Lower leg skin (tissue), 3 donors: Measurements from ENCODE around the gene ERC2.

Experiments
- POLR2A ChIP-seq, 2 donors: fragments of 450-650 bp; IDR thresholded peaks; one replicate each; pipeline ENCODE4 v1.6.1; 2016 to 2017; ENCODE audit warnings: antibody characterized with exemption in 2 of 2, mild to moderate bottlenecking in 1 of 2, moderate library complexity in 1 of 2
- TF ChIP-seq, protein P1 (sequence below), 3 donors: fragments of 450-650 bp; IDR thresholded peaks; one replicate each; pipeline ENCODE4 v1.5.1; 2016; ENCODE audit warnings: antibody characterized with exemption in 3 of 3, mild to moderate bottlenecking in 3 of 3, moderate library complexity in 2 of 3

DNA sequence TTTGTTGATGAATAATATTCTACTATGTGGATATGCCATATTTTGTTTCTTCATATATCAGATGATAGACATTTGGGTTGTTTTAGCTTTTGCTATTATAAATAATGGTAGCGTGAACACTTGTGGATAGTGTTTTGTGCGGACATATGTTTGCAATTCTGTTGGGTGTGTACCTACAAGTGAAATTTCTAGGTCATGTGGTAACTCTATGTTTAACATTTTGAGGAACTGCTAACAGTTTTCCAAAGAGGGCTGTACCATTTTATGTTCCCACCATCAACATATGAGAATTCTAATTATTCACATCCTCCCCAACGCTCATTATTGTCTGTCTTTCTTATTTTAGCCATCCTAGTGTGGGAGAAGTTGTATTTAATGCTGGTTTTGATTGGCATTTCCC lies 303.8 kb downstream of the ERC2 start:
- TF ChIP-seq, protein P1, sequence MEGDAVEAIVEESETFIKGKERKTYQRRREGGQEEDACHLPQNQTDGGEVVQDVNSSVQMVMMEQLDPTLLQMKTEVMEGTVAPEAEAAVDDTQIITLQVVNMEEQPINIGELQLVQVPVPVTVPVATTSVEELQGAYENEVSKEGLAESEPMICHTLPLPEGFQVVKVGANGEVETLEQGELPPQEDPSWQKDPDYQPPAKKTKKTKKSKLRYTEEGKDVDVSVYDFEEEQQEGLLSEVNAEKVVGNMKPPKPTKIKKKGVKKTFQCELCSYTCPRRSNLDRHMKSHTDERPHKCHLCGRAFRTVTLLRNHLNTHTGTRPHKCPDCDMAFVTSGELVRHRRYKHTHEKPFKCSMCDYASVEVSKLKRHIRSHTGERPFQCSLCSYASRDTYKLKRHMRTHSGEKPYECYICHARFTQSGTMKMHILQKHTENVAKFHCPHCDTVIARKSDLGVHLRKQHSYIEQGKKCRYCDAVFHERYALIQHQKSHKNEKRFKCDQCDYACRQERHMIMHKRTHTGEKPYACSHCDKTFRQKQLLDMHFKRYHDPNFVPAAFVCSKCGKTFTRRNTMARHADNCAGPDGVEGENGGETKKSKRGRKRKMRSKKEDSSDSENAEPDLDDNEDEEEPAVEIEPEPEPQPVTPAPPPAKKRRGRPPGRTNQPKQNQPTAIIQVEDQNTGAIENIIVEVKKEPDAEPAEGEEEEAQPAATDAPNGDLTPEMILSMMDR (IDR thresholded peaks at IDR 0.05), result no peak
- TF ChIP-seq POLR2A (IDR thresholded peaks at IDR 0.05), result no peak
